SK-N-MC (cell line): ENCODE measurements around the gene CTNND2.

Experiments
- DNase-seq: peaks from one replicate; pipeline ENCODE4 v3.0.0-alpha.2; 2011; ENCODE audit warnings: low read depth, low spot score
- H3K27ac ChIP-seq: fragments of 200-600 bp; sonication (generic); 2 replicates; pipeline ENCODE4 v1.5.1; 2016; ENCODE audit warnings: mixed run types
- H3K36me3 ChIP-seq: fragments of 200-600 bp; sonication (generic); 2 replicates; pipeline ENCODE4 v1.6.1; 2017; ENCODE audit warnings: antibody characterized with exemption, low read length, mixed read lengths; ENCODE audit not compliant: insufficient read depth
- H3K4me3 ChIP-seq: fragments of 200-600 bp; sonication (generic); 2 replicates; pipeline ENCODE4 v1.5.1; 2016
- H3K9ac ChIP-seq: fragments of 200-600 bp; sonication (generic); 2 replicates; pipeline ENCODE4 v1.8.0; 2017; ENCODE audit warnings: mixed run types, mixed read lengths; ENCODE audit not compliant: insufficient read length
- H3K9me3 ChIP-seq: fragments of 200-600 bp; sonication (generic); 2 replicates; pipeline ENCODE4 v1.6.1; 2017; ENCODE audit warnings: low read depth, mild to moderate bottlenecking, antibody characterized with exemption, low read length, moderate library complexity, mixed read lengths
- EZH2 ChIP-seq: fragments of 200-600 bp; sonication (generic); IDR thresholded peaks from one replicate; pipeline ENCODE4 v1.6.1; 2017; ENCODE audit warnings: antibody characterized with exemption
- FOXP2 ChIP-seq: optimal IDR thresholded peaks from 2 replicates; pipeline ENCODE3; 2011; ENCODE audit warnings: mild to moderate bottlenecking, moderate library complexity; ENCODE audit not compliant: insufficient read depth; ENCODE audit errors: extremely low read length, control extremely low read depth
- POLR2AphosphoS5 ChIP-seq: IDR thresholded peaks from 2 replicates; pipeline ENCODE4 v1.6.1; 2012; ENCODE audit warnings: mild to moderate bottlenecking, low read depth, low read length, borderline replicate concordance

The CTNND2 gene

DNA sequence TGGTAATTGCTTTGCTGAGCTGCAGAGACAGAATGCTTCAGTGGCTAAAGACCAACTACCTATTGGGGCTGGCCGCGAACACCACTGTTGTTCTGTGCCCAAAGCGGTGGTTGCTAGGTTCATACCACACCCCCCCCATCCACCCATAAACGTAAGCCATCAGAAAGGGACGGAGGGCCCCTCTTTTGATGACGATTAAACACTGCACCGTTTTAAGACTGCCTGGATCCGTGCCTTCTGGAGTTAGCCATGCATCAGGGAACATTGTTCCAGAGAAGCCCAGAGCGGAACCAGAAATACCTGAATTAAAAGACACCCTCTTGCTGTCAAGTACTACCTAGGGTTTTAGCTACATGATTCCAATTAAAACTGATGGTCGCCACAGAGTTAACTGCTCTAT is 774.1 kb downstream of the CTNND2 start:
- DNase-seq = no peak
- no peak overlapping the region for H3K9ac ChIP-seq
- H3K9me3 ChIP-seq = no peaks in the 10 kb centered on the region
- H3K27ac ChIP-seq = no peak overlapping the region
- H3K4me3 ChIP-seq = no peak overlapping the region
- H3K36me3 ChIP-seq = no peaks in the 10 kb centered on the region
- TF ChIP-seq EZH2 = no peak
- no peak for TF ChIP-seq FOXP2
- no peak for TF ChIP-seq POLR2AphosphoS5

GRCh38 chr5:11128021-11128420 is 776.2 kb downstream of the CTNND2 start:
- Histone ChIP-seq H3K27ac (no peak overlapping the region), H3K36me3 (no peaks in the 10 kb centered on the region), H3K4me3 (no peak overlapping the region), H3K9ac (no peak overlapping the region), H3K9me3 (no peaks in the 10 kb centered on the region)
- TF ChIP-seq POLR2AphosphoS5 (no peak), FOXP2 (no peak), EZH2 (no peak)
- DNase-seq = no peak

- DNase-seq = no peak
- TF ChIP-seq FOXP2 = no peak
- no peak for TF ChIP-seq EZH2
- no peak for TF ChIP-seq POLR2AphosphoS5
- Histone ChIP-seq H3K4me3 (no peak overlapping the region), H3K36me3 (no peaks in the 10 kb centered on the region), H3K9ac (no peak overlapping the region), H3K9me3 (no peaks in the 10 kb centered on the region), H3K27ac (no peak overlapping the region)
Observed at GRCh38 chr5:11126844-11127243, 777.4 kb downstream of the CTNND2 start.

- no peak overlapping the region for H3K9ac ChIP-seq
- no peak overlapping the region for H3K4me3 ChIP-seq
- DNase-seq = no peak
- H3K9me3 ChIP-seq = no peaks in the 10 kb centered on the region
- TF ChIP-seq FOXP2 (no peak), EZH2 (no peak), POLR2AphosphoS5 (no peak)
- no peak overlapping the region for H3K27ac ChIP-seq
- no peaks in the 10 kb centered on the region for H3K36me3 ChIP-seq
Observed at GRCh38 chr5:11121885-11122284, 782.4 kb downstream of the CTNND2 start.

DNA sequence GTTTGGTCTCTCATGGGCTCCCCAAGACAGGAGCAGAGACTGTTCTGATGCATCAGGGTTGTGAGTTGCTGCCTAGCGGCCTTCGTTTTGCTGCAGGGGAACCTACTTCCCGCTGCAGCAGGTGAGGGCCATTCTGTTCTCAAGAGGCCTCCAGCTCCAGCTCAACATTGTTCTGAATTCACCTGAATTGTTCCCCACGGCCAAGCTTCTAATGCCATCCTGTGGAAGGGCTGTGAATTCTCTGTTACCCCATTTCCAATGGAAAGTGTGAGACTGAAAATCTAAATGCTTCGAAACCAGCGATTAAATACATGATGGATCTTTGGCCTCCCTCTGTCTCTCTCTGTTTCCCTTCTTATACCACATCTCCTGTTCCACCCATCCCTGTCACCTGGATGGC is 794.1 kb downstream of the CTNND2 start:
- TF ChIP-seq EZH2 (no peak), FOXP2 (no peak), POLR2AphosphoS5 (no peak)
- no peaks in the 10 kb centered on the region for H3K36me3 ChIP-seq
- DNase-seq = no peak

GRCh38 chr5:11105696-11106095 is 798.5 kb downstream of the CTNND2 start:
- H3K9ac ChIP-seq = no peak overlapping the region
- H3K27ac ChIP-seq = no peak overlapping the region
- DNase-seq = no peak
- TF ChIP-seq POLR2AphosphoS5 (no peak), EZH2 (no peak), FOXP2 (no peak)
- H3K4me3 ChIP-seq = no peak overlapping the region
- no peaks in the 10 kb centered on the region for H3K36me3 ChIP-seq
- no peaks in the 10 kb centered on the region for H3K9me3 ChIP-seq

More for the DNA sequence above, 794.1 kb downstream of the CTNND2 start:
- no peaks in the 10 kb centered on the region for H3K9me3 ChIP-seq
- no peak overlapping the region for H3K4me3 ChIP-seq
- no peak overlapping the region for H3K27ac ChIP-seq
- no peak overlapping the region for H3K9ac ChIP-seq

GRCh38 chr5:11104651-11105112 is 799.6 kb downstream of the CTNND2 start:
- Histone ChIP-seq H3K36me3 (no peaks in the 10 kb centered on the region), H3K9me3 (no peaks in the 10 kb centered on the region), H3K4me3 (no peak overlapping the region), H3K9ac (no peak overlapping the region), H3K27ac (no peak overlapping the region)
- TF ChIP-seq EZH2 (no peak), FOXP2 (no peak), POLR2AphosphoS5 (no peak)
- DNase-seq = no peak

DNA sequence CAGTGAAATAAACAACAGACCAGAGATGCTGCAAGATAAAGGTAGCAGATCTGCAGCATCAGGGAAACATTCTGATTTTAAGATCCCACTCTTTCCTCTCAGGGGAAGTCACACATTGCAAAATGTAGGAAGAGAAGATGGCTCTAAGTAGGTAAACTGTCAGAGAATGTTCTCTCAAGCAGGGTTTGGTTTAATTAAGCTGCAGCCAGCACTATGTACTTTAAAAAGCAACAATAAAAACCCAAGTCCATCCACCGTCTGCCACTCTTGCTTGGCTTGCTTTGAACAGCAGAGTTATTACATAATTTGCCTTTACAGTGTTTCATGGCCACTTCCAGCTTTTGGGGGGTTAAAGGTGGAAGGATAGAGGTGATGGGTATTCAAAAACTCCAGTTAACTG is 800.0 kb downstream of the CTNND2 start:
- TF ChIP-seq POLR2AphosphoS5 (no peak), FOXP2 (no peak), EZH2 (no peak)

DNA sequence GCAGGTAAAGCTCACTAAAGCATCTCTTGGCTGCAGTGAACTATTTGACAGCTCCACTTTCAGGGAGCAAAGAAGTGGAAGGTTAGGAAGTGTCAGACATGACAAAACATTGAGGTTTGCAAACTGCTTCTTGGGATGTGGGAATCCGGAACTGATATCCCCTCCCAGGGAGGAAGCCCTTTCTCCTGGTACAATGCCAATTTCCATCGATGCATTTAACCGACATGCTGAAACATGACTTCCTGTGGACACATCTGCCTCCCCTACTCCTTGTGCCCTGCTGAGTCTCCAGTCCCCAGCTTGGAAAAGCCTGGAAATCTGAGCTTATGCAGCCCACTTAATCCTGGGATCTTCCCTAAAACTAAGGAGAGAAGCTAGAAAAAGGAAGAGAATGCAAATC is 820.1 kb downstream of the CTNND2 start:
- Histone ChIP-seq H3K36me3 (no peaks in the 10 kb centered on the region), H3K9me3 (no peaks in the 10 kb centered on the region), H3K4me3 (no peak overlapping the region), H3K9ac (no peak overlapping the region), H3K27ac (no peak overlapping the region)
- no peak for DNase-seq
- TF ChIP-seq FOXP2 (no peak), EZH2 (no peak), POLR2AphosphoS5 (no peak)

More for the DNA sequence above, 800.0 kb downstream of the CTNND2 start:
- no peak overlapping the region for H3K27ac ChIP-seq
- H3K36me3 ChIP-seq = no peaks in the 10 kb centered on the region
- no peak for DNase-seq
- H3K9ac ChIP-seq = no peak overlapping the region
- H3K9me3 ChIP-seq = no peaks in the 10 kb centered on the region
- H3K4me3 ChIP-seq = no peak overlapping the region
